D341Med (cell line): Measurements from ENCODE around the gene POLR2L.
A peak's percentile ranks its signal among the peaks of the same experiment; 100 is the strongest.

ENCODE experiments used
- DNase-seq: peaks from one replicate; pipeline ENCODE4 v3.0.0; 2012; ENCODE audit warnings: low spot score

Gene POLR2L

GRCh38 chr11:854601-855329 lies 12.4 kb upstream of the POLR2L start:
- DNase-seq, result no peak

DNA sequence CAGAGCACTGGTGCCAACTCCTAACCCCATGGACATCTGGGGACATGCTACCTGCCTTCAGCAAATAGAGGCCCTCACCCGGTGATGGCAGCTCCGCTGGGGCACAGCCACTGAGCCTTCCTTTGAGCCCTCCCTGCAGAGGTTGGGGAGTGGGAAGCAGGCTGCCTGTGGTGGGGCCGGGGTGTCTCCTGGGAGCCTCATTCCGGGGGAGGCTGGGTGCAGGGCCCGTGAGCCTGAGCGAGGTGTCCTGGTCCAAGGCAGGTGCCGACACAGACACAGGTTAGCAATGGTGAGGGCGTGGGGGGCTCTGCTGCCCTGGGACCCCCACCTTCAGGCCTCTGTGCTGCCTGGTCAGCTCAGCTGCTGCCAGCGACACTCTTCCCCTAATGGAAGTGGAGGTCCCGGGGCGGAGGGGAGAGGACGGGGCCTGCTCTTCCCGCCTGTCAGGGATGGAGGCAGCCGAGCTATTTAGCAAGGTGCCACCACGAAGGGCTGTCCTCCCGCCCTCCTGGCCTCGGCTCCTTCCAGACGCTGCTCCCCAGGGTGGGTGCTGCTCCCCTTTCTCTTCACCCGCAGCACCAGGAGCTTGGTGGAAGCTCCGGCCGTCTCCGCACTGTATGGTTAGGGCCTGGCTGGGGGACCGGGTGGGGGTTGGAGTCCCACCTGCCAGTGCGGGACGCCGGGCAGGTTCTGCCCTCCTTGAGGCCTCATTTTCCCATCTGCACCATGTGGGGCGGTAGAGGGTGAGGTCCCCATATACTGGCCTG lies 11.5 kb upstream of the POLR2L start:
- DNase-seq, result no peak

- DNase-seq, result no peak
These were observed 10.4 kb upstream of the POLR2L start for GRCh38 chr11:852762-853161.

DNA sequence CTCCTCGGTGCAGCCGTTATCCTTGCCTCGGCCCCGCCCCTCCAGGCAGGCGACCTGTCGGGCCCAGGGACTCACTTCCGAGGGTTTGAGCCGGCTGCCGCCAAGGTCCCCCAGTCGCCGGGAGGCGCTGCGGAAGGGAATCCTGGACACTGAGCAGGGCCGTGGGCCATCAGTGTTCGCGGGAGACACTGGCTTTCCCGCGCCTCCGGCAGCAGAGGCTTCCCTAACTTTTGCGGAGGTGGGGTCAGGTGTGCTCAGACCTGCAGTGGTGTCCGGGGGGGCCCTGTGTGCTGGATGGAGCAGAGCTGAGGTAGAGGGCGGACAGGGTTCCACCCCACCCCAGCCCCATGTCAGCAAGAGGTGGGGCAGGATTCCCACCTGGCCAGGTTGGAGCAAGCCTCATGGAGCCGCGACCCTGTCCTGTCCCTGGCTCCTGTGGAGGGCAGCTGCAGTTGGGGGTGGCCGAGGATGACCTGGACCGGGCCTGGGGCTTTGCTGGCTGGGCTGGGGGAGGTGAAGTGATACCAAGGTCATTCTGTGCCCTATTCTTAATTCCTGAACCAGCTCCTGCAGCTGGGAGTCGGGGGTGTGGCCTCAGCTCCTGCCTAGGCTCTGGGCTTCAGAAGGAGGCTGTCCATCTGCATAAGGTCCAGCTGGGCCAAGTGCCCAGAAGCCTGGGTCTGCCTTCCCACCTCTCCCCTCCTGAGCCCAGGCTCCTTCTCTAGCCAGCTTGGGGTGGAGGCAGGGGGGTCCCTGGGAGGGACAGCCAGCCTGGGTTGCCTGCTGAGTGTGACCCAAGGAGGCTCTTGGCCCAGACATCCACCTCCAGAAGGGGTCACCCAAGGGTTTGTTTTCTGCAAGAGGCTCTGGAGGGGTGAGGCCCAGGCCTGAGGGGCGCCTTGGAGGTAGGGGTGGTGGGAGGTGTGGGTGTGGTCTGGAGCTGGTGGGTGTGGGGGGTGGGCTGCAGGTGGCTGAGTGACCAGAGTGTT lies 8.7 kb upstream of the POLR2L start:
- peak; percentile 70 for DNase-seq

GRCh38 chr11:849951-850774 lies 7.8 kb upstream of the POLR2L start:
- no peak for DNase-seq

DNA sequence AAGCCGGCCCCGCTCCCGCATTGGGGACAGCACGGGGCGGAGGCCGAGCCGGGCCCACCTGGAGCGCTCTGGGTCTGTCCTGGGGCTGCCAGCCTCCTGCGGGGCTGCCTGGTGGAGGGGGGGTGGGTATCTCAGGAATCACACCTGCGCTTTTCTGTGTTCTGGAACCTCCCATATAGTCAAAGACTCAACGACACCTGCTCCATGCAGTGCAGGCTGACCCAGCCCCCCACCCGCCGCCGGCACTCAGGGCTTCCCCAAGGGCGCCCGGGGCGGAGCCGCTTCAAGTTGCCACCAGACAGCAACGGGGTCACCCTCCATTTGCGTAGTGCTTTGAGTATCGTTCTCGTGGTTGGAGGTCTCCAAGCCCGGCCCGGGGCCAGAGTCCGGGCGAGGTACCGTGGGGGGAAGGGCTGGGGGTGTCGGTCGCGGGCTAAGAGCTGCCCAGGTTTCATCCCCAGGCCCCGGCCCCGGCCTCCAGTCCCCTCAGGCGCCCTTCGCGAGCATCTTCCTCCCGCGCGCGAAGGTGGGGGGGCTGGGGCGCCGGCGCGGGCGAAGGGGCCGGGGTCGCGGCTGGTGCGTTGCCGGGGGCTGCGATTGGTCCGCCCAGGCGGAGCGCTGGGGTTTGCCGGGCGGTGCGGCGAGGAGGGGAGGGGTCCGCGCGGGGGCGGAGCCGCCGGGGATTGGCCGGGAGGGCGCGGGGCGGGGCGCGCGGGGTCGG lies 6.9 kb upstream of the POLR2L start:
- peak; percentile 90 for DNase-seq

- peak; percentile 85 for DNase-seq
These were observed 6.1 kb upstream of the POLR2L start for GRCh38 chr11:848380-848931.

DNA sequence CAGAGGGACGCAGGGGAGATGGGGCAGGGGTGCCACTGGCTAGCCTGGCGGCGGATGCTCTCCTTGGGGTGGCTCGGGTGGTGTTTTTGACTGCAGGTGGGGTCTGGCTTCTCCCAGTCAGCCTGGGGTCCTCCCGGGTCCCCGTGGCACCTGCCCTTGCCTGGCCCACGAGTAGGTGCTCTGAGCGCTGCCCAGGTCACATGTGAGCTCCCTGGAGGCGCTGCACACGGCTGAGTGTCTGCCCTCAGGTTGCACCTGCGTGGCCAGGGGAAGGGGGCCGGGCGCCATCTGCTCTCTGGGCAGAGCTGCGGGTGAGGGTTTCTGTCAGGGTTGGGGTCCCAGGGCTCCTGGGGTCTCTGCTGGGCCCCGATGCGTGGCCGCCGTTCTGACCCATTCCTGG lies 5.5 kb upstream of the POLR2L start:
- no peak for DNase-seq

- DNase-seq, result no peak
These were observed 4.3 kb upstream of the POLR2L start for GRCh38 chr11:846496-847098.

DNA sequence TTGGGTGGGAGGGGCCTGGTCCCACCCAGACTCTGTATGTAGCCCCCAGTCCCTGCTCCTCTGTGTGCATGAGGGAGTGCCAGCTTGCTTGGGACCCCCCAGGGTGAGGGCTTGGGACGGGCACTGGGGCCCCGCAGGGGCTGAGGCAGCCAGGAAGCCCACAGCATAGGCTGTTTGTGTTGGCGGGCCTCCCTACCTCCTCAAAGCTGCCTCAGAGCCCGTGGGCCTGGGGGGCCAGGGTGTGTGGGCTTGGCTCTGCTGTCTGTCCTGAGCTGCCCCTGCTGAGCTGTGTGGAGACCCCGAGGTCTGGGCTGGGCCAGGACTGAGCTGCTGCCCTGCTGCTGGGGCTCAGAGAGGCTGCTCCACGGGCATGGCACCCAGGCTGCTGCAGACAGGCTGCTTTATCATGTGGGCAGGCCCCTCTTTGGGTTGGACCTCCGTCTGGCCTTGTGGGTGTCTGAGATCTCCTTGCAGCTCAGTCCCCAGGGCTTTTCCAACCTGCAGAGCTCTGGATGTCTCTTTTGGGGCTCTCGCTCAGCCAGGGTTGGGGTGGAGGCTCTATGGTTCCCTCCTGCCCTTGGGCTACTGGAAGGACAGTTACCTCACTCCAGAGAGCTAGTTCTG lies 3.7 kb upstream of the POLR2L start:
- DNase-seq, result no peak

DNA sequence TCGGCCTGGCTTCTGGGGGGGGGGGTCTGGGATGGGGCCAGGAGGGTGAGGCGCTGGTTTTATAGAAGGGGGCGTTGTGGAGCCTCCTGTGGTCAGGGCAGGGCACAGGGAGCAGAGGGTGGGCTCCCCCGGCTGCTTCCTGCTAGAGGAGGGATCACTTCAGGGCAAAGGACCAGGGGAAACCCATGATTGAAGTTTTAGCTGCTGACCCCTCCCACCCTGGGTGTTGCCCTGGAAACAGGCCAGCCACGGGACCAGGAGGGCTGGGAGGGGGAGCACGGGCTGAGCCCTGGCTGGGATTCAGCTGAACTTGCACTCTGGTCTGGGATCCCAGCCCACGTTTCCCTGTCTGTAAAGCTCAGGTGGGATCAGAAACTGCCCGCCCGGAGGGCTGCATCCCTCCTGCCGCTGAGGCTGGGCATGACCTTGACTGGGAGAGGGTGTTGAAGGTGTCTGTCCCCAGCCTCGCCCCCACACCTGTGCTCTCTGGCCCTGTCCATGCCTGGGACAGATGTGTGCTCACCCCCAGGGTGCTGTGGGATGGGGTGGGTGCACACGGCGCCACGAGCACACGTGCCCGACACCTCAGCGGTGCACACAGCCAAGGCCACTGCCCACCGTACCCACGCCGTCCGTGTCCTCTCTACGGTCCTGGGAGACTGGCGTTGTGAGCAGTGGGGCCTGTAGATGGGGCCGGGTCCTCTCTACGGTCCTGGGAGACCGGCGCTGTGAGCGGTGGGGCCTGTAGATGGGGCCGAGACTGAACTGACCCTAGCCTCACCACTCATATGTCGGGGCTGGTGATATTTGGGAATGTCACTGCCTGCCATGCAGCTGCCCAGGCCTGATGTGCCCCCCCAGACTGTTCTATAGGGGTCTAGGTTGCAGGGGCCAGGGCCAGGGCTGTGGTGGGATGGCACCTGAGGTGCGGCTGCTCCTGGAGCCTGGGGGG lies 2.6 kb upstream of the POLR2L start:
- DNase-seq, result no peak

DNA sequence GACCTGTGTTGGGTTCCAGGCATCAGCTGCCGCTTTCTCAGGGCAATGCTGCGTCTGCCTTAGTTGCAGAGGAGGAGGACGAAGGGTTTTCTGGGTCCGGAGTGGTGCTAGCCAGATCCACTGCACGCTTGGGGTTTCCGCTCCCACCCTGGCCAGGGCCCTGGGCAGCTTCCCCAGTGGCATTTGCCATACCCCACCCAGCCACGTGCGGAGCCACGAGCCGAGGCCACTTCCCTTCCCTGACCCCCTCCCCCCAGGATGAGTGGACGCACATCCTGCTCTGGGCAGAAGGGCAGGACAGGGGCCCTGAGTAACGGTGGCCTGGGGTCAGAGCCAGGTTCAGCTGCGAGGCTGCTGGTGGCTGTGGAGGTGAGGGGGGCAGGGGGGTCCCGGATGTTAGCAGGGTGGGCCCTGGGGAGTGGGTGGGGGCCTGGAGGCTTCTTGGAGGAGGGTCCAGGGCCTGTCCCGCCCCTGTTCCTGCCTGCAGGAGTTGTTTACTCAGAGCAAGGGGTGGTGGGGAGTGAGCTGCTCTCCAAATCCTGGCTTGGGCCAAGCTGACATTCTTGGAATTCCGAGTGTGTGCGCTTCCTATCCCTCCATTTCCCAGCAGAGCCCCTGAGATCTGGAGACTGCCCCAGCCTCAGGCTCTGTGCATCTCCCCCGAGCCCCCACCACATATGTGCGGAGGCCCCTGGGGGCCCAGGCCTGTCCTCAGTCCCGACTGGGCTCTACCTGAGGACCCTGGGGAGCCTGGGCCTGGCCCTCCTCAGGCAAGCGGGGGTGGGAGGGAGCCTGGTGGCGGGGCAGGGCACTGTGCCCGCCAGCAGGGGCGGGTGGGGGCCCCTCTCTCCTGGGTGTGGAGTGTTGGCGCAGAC lies 1.7 kb upstream of the POLR2L start:
- DNase-seq, result no peak

DNA sequence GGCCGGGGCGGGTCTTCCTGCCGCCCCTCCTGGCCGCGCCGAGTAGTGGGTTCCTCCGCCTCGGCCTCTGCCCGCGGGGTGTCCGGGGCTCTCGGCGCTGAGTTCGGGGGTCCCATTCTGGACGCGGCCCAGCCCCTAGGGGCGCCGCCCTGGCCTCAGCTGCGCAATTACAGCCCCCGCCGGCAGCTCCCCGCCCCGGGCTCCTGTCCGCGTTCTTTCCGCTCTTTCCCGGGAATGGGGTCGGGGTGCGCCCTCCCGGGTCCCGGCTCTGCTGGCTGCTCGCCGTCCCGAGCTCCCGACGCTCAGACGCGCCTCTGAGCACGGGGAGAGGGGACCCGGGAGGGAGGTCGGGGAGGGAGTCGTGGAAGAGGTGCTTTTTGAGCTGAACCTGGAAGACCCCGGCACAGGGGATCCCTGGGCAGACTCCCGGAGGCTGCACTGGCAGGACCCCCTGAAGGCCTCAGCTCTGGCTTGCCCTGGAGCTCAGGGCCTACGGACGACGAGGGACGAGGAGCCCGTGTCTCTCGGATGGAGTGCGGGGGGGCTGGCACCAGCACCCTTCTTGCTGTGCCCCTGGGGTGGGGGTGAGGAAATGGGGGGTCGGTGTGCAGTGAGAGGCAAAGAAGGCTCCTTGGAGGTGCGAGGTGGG lies 881 bp upstream of the POLR2L start:
- peak; percentile 54 for DNase-seq

GRCh38 chr11:841981-842369 lies 354 bp downstream of the POLR2L start:
- no peak for DNase-seq

DNA sequence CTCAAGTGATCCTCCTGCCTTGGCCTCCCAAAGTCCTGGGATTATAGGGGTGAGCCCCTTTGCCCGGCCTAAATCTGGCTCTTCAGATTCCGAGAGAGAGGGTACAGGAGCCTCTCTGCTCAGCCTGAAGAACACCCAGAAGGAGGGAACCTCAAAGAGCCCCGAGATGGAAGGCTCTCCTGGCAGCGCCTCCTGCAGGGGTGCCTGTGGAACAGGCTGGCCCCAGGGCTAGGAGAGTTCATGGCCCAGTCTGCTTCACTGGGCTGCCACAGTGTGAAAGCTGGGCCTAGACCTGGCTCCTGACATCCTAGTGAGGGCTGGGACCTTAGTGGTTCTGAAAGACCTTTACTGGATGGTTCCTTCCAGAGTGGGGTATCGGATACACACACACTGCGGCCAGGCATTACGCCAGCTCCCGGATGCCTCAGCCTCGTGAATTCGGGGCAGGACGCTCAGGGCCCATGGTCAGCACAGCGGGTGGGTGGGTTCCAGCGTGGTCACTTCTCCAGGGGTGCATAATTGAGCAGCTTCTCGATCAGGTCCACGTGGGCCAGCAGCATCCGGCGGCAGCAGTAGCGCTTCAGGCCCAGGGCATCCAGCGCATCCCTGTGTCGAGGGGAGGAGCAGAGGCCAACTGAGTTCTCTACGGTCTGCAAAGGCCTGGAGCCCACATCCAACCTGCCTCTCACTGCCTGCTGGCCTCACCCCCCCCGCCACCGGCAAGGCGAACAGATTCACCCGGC lies 2.3 kb downstream of the POLR2L start:
- no peak for DNase-seq

DNA sequence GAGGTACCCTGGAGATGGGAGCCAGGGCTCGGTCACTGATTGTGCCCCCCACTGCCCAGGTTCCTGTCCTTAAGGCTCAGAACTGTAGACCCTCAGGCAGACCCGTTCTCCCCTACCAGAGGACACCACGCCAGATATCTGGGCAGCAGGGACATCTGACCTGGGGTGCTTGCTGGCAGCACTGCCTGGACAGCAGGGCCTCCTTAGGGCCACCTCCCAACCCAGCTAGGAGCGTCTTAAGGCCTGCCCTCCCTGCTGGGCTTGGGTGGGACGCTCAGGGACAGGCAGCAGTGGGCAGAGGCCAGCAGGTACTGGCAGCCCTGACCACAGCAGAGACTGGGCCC lies 3.1 kb downstream of the POLR2L start:
- DNase-seq, result no peak
